MCF 10A (cell line): Measurements from ENCODE around the gene KIF24. TPM values are rescaled to one million over a fixed set of nuclear protein-coding genes. Genes with fewer than 3 reads are reported as not detected.

Experiments used
- BruUV-seq: library from RNA; stranded (reverse); fragments of 400-500 nt; replicated peaks from 2 replicates; lab custom pipeline; 2021; lab: Mats Ljungman, UMichigan
- CTCF ChIA-PET: fragments of 300-600 bp; sonication (Branson Sonifier 250); formaldehyde crosslinking; extraction: SDS; loops from one replicate; lab custom pipeline; 2021; ENCODE audit warnings: antibody characterized with exemption, inconsistent platforms; lab: Yijun Ruan, JAX
- POLR2A ChIA-PET: fragments of 300-600, 350-650 bp; sonication (Branson Sonifier 250); formaldehyde crosslinking; extraction: SDS; loops from one replicate; lab custom pipeline; 2020; ENCODE audit warnings: antibody characterized with exemption, inconsistent platforms; lab: Yijun Ruan, JAX
- DNase-seq: peaks from one replicate; pipeline ENCODE4 v3.0.0-alpha.2; 2018; ENCODE audit not compliant: unreplicated experiment
- H3K27ac Mint-ChIP-seq: one replicate; pipeline ENCODE4 v1.8.0; 2022; ENCODE audit warnings: mild to moderate bottlenecking, low read depth, mixed read lengths; ENCODE audit not compliant: unreplicated experiment
- H3K27me3 Mint-ChIP-seq: one replicate; pipeline ENCODE4 v1.8.0; 2022; ENCODE audit warnings: mixed read lengths; ENCODE audit not compliant: insufficient read depth, unreplicated experiment
- H3K36me3 Mint-ChIP-seq: one replicate; pipeline ENCODE4 v1.8.0; 2022; ENCODE audit warnings: mild to moderate bottlenecking, moderate library complexity, mixed read lengths; ENCODE audit not compliant: insufficient read depth, unreplicated experiment
- H3K4me1 Mint-ChIP-seq: one replicate; pipeline ENCODE4 v1.8.0; 2022; ENCODE audit warnings: mixed read lengths; ENCODE audit not compliant: insufficient read depth, unreplicated experiment
- H3K4me3 Mint-ChIP-seq: one replicate; pipeline ENCODE4 v1.8.0; 2022; ENCODE audit warnings: mild to moderate bottlenecking, moderate library complexity, mixed read lengths; ENCODE audit not compliant: unreplicated experiment
- H3K9me3 Mint-ChIP-seq: one replicate; pipeline ENCODE4 v1.8.0; 2022; ENCODE audit warnings: mixed read lengths; ENCODE audit not compliant: unreplicated experiment
- intact Hi-C: fragments of 100-400 bp; cut with micrococcal nuclease; formaldehyde crosslinking; loops from 2 replicates; pipeline ENCODE4 v1.14.1; 2022
- total RNA-seq: library from RNA; stranded (reverse); gene quantifications from 2 replicates; pipeline ENCODE4 v1.2.3, GENCODE V29; 2022
- TF ChIP-seq, protein P1 (sequence below): fragments of 200-600 bp; IDR thresholded peaks from one replicate; pipeline ENCODE4 v1.8.0; 2022; ENCODE audit warnings: antibody characterized with exemption, mild to moderate bottlenecking; ENCODE audit not compliant: unreplicated experiment

KIF24 gene
- total RNA-seq, 1 experiment from 2014 or later, result 3.5 TPM

DNA sequence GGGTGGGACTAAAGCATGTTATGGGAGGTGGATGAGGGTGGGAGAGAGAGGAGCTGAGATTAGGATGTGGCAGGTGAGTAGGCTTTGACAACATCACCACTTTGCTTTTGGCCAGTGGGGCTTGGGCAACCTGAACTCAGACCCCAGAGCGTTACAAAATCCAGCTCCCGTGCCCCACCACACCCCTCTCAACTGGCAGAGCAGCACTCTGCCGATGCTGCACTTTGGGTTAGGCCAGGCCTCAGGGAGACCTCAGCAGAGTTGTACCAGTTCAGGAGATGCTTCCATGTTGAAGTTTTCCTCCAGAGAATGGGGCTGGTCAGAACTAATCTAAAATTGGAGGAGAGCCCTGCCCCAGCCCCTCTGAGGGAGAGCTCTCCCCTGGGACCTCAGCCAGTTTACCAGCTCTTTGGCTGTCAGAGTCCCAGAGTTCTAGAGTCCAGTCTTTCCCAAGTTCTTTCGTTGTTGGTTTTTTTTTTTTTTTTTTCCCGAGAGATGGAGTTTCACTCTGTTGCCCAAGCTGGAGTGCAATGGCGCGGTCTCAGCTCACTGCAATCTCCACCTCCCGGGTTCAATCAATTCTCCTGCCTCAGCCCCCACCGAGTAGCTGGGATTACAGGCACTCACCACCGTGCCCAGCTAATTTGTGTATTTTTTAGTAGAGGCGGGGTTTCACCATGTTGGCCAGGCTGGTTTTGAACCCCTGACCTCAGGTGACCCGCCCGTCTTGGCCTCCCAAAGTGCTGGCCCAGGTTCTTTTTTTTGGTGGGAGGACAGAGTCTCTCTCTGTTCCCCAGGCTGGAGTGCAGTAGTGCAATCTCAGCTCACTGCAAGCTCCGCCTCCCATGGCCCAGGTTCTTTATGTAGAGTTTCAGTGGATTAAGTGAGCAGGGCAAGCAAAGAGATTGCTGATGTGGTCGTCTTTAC, 18.1 kb upstream of the KIF24 start:
- H3K36me3 Mint-ChIP-seq, result peaks cover 5% of the 10 kb centered on the region
- TF ChIP-seq, protein P1, sequence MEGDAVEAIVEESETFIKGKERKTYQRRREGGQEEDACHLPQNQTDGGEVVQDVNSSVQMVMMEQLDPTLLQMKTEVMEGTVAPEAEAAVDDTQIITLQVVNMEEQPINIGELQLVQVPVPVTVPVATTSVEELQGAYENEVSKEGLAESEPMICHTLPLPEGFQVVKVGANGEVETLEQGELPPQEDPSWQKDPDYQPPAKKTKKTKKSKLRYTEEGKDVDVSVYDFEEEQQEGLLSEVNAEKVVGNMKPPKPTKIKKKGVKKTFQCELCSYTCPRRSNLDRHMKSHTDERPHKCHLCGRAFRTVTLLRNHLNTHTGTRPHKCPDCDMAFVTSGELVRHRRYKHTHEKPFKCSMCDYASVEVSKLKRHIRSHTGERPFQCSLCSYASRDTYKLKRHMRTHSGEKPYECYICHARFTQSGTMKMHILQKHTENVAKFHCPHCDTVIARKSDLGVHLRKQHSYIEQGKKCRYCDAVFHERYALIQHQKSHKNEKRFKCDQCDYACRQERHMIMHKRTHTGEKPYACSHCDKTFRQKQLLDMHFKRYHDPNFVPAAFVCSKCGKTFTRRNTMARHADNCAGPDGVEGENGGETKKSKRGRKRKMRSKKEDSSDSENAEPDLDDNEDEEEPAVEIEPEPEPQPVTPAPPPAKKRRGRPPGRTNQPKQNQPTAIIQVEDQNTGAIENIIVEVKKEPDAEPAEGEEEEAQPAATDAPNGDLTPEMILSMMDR, result no peak
- no peaks in the 10 kb centered on the region for H3K4me1 Mint-ChIP-seq
- no peak for DNase-seq
- ChIA-PET CTCF (interaction anchor here (0.6 to 1.9 kb wide), 7 partner anchors 12 to 613 kb away, joined by 3 to 8 read pairs (median 4); no protein-coding TSS in a partner anchor), POLR2A (interaction anchor here (1.4 kb wide), 1 partner anchor 14 kb away, joined by 5 read pairs; no protein-coding TSS in a partner anchor)
- no peak overlapping the region for H3K27ac Mint-ChIP-seq
- H3K9me3 Mint-ChIP-seq, result no peaks in the 10 kb centered on the region
- BruUV-seq, result no TSS peak
- intact Hi-C loops, result no loop called here
- H3K27me3 Mint-ChIP-seq, result no peaks in the 10 kb centered on the region
- no peak overlapping the region for H3K4me3 Mint-ChIP-seq

DNA sequence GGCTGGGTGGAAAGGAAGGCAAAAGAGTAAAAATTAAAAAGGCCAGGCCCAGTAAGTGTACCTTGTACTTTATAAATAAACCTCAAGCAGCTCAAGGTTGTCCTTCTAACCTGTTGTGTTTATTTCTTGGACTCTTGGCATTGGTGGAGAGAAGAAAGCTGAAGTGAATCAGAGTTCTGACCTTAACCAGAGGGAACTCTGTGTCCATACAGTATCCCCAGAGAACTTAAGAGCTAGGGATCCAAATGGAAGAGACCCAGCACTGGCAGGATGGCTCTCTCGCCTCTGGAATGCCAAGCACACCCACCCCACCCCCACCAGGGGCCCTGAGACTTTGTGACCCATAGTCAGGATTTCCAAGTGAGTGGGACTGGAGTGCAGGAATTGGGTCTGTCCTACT, 14.5 kb upstream of the KIF24 start:
- H3K27me3 Mint-ChIP-seq, result no peaks in the 10 kb centered on the region
- TF ChIP-seq, protein P1, result no peak
- intact Hi-C loops, result no loop called here
- ChIA-PET POLR2A (interaction anchor here (1.6 kb wide), 1 partner anchor 9 kb away, joined by 4 read pairs; no protein-coding TSS in a partner anchor), CTCF (interaction anchor here (1.0 kb wide), 1 partner anchor 11 kb away, joined by 4 read pairs; no protein-coding TSS in a partner anchor)
- BruUV-seq, result no TSS peak
- peaks cover 27% of the 10 kb centered on the region for H3K36me3 Mint-ChIP-seq
- H3K4me1 Mint-ChIP-seq, result no peaks in the 10 kb centered on the region
- no peaks in the 10 kb centered on the region for H3K9me3 Mint-ChIP-seq
- no peak overlapping the region for H3K4me3 Mint-ChIP-seq
- H3K27ac Mint-ChIP-seq, result no peak overlapping the region
- DNase-seq, result no peak

DNA sequence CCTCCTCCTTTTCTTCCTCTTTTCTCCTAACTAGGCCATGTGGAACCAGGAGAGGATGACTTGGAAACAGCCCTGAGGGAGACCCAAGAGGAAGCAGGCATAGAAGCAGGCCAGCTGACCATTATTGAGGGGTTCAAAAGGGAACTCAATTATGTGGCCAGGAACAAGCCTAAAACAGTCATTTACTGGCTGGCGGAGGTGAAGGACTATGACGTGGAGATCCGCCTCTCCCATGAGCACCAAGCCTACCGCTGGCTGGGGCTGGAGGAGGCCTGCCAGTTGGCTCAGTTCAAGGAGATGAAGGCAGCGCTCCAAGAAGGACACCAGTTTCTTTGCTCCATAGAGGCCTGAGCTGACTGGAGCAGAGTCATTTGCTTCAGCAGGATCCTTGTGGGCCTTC, 14.0 kb upstream of the KIF24 start:
- H3K4me3 Mint-ChIP-seq, result no peak overlapping the region
- no peaks in the 10 kb centered on the region for H3K9me3 Mint-ChIP-seq
- TSS peak; percentile 83 for BruUV-seq
- no peaks in the 10 kb centered on the region for H3K27me3 Mint-ChIP-seq
- no peak for DNase-seq
- intact Hi-C loops, result no loop called here
- H3K36me3 Mint-ChIP-seq, result peaks cover 31% of the 10 kb centered on the region
- H3K27ac Mint-ChIP-seq, result no peak overlapping the region
- ChIA-PET CTCF (interaction anchor here (0.6 to 2.6 kb wide), 5 partner anchors 10 to 1943 kb away, joined by 3 to 6 read pairs (median 4); no protein-coding TSS in a partner anchor), POLR2A (no interaction called here)
- TF ChIP-seq, protein P1, result no peak
- no peaks in the 10 kb centered on the region for H3K4me1 Mint-ChIP-seq

DNA sequence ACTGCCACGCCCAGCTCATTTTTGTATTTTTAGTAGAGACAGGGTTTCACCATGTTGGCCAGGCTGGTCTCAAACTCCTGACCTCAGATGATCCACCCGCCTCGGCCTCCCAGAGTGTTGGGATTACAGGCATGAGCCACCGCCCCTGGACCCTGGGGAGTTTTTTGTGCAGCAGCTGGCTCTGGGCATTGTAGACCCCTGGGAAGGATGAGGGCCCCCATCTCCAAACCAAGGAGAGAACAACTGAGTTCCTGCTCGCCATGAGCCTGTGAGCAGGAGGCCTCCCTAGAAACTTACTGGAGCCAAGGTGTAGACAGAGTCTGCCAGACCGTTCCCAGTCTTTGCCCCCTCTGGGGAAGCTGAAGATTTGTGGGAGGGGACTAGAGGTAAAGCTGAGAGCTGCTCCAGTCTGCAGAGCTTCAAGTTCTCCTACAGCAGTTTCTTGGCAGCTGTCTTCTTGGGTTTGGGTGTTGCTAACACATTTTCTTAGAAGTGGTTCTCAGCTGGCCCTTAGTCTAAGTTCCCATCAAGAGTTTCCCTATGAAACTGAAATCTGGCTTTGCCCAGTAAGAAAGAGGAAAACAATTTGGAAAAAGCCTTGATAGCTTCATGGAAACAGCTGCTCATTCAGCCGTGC, 12.7 kb upstream of the KIF24 start:
- no peaks in the 10 kb centered on the region for H3K4me1 Mint-ChIP-seq
- no peaks in the 10 kb centered on the region for H3K27me3 Mint-ChIP-seq
- BruUV-seq, result no TSS peak
- H3K27ac Mint-ChIP-seq, result no peak overlapping the region
- peaks cover 31% of the 10 kb centered on the region for H3K36me3 Mint-ChIP-seq
- no peak for DNase-seq
- ChIA-PET CTCF (interaction anchor here (1.2 to 2.6 kb wide), 3 partner anchors 9 to 605 kb away, joined by 3 to 13 read pairs (median 6); no protein-coding TSS in a partner anchor), POLR2A (interaction anchor here (0.9 kb wide), 1 partner anchor 89 kb away, joined by 3 read pairs; no protein-coding TSS in a partner anchor)
- no peak overlapping the region for H3K4me3 Mint-ChIP-seq
- H3K9me3 Mint-ChIP-seq, result no peaks in the 10 kb centered on the region
- intact Hi-C loops, result no loop called here
- TF ChIP-seq, protein P1, result no peak
